ENCODE measurements around the gene C1QTNF4.
"Not testable (repeated sequence)": the region's sequence is repeated elsewhere in the genome, so short reads cannot be mapped to it uniquely, and the experiment has no call there.

The C1QTNF4 gene

DNA sequence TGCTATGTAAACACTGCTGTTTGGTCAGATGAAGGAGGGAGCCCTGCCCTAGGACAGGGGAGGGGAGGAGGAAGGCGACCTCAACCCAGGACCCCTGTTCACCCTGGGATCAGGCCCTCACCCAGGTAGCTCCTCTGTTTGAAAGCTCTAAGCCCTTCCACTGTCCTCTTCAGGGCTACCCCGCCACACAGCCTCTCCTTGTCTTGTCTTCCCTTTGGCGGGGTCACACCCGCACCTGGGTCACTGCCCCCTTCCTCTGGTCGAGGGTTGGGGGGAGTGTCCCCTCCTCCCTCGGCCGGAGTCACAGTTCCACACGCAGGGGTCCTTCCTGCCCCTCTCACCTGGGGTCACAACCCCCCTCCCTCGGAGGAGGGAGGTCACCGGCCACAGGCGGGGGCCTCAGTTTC is 29.3 kb downstream of the C1QTNF4 start:
- DNase-seq: no peak

DNA sequence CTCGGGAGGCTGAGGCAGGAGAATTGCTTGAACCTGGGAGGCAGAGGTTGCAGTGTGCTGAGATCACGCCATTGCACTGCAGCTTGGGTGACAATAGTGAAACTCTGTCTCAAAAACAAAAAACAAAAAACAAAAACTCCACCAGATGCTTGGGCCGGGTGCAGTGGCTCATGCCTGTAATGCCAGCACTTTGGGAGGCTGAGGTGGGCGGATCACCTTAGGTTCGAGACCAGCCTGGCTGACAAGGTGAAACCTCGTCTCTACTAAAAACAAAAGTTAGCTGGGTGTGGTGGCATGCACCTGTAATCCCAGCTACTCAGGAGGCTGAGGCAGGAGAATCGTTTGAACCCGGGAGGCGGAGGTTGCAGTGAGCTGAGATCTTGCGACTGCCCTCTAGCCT is 29.8 kb downstream of the C1QTNF4 start:
- not testable (repeated sequence) for DNase-seq

DNA sequence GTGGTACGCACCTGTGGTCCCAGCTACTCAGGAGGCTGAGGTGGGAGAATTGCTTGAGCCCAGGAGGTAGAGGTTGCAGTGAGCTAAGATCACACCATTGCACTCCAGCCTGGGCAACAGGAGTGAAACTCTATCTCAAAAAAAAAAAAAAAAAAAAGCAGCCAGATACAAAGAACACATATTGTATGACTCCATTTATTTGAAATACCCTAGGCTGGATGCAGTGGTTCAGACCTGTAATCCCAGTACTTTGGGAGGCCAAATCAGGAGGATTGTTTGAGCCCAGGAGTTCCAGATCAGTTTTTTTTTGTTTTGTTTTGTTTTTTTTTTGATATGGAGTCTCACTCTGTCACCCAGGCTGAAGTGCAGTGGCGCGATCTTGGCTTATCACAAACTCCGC is 31.8 kb downstream of the C1QTNF4 start:
- not testable (repeated sequence) for DNase-seq

DNA sequence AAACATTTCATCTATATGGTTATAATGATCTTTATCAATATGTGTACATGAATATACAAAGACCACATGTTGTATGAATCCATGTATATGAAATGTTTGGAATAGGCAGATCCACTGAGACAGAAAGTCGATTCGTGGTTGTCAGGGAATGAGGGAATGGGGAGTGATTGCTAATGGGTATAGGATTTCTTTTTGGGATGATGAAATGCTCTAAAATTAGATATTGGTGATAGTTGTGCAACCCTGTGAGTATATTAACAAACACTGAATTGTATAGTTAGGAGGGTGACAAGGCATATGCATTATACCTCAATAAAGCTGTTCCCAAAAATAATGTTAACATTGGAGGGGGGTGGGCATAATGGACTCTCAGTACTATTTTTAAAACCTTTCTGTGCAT is 33.8 kb downstream of the C1QTNF4 start:
- no peak for DNase-seq

DNA sequence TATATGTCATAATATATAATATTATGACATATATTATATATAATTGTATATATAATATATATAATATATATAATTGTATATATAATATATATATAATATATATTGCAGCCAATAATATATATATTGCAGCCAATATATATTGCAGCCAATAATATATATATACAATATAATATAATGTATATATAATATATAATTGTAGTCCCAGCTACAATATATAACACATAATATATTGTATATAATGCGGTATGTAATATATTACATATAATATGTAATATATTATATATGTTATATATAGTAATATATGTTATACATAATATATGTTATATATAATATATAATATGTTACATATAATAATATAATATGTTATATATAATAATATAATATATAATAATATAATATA is 35.5 kb downstream of the C1QTNF4 start:
- DNase-seq: no peak

DNA sequence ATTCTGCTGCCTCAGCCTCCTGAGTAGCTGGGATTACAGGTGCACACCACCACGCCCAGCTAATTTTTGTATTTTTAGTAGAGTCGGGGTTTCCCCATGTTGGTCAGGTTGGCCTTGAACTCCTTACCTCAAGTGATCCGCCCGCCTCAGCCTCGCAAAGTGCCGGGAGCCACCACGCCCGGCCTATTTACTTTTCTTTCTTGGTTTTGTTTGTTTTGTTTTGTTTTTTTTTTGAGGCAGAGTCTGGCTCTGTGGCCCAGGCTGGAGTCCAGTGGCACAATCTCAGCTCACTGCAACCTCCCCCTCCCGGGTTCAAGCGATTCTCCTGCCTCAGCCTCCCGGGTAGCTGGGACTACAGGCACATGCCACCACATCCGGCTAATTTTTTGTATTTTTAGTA is 37.2 kb downstream of the C1QTNF4 start:
- DNase-seq: not testable (repeated sequence)

DNA sequence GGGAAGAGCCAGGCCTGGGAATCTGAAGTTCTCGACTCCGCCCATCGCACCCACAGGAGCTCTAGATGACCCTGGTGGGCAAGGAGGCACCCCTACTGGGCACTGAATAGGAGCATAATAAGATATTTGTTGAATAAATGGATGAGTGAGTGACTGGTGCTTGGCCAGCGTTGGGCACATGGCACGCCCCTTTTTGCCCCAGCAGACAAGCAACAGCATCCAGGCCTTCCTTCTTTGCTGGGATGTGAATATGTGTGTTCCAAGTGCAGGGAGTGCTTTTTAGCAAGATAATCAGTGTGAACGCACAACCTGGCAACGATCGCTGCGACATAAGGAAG is 40.8 kb downstream of the C1QTNF4 start:
- no peak for DNase-seq

DNA sequence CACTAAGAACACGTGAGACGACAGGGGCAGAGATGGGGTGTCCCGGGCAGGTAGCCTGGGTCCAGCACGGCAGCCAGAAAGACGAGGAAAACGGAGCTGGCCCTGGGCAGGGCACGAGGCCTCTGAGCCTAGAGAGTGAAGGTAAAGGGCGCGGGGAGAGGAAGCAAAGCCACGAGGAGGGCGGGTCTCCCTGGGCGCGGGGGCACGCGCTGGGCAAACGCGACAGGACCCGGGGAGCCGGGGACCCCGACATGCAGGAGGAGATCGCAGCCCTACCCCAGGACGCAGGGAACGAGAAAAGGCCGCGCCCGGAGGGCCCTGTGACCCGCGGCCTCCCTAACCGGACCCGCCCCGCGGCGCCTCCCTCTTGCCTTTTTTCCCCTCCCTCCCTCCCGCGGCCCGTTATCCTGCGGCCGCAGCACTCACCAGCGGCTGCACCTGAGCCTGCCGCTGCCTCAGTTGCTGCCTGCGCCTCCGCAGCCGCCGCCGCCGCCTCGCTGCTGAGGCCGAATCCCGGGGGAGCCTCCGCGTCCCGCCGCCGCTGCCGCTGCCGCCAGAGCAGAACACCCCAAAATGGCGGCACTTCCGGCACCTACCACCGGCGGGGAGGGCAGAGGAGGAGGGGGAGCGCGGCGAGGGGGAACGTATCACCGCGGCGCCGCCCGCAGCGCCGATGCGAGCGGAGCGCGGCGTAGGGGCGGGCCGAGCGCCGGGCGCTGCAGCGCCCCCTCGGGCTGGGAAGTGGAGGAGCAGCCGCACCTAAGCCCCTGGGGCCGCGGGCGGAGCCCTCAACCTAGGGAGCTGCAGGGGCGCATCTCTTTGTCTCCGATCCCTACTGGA is 41.4 kb downstream of the C1QTNF4 start, which contains the start of gene CELF1:
Gene CELF1, minus strand, starts transcription at position 567 of the 840 bp plus-strand sequence. CDS start 53,609 bp downstream, outside the sequence.
- DNase-seq: peak; percentile 69

DNA sequence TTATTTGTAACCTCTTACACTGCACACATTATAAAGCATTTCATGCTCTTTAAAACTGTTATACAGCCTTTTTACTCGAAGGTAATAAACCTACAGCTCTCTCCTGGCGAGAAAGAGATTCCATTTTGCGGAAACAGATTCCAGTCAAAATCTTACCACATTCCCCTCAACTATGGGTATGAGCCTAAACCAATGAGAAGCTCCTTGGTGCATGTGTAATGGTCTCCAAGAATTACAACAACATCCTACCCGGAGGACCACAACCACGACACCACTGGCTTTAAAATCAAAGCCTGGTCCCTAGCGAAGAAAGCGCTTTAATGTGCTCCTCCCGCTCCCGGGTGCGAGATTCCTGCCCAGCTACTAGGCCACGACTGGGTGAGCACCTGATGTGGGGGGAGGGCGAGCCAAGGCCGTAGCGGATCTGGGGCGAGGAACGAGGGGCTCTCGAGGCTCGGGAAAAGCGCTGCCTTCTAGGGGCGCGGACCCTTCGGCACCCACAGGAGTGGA is 42.1 kb downstream of the C1QTNF4 start:
- DNase-seq: no peak

DNA sequence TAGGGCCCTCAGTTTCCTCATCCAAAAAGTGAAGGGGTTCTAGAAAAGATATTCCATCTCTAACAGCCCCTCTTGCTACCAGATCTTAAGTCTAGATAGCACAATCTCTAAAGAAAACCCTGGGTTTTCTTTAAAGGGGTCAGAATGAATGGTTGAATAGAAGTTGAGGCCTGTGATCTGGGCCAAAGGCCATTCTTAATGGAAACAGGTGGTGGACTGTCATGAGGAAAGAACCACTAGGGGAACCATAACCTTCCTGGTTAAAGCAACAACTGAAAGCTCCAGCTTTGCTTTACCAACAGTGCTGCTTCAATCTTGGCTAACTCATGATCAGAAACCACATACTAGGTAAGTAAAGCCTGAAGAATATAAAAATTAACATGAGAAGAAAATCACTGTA is 43.1 kb downstream of the C1QTNF4 start:
- DNase-seq: no peak

DNA sequence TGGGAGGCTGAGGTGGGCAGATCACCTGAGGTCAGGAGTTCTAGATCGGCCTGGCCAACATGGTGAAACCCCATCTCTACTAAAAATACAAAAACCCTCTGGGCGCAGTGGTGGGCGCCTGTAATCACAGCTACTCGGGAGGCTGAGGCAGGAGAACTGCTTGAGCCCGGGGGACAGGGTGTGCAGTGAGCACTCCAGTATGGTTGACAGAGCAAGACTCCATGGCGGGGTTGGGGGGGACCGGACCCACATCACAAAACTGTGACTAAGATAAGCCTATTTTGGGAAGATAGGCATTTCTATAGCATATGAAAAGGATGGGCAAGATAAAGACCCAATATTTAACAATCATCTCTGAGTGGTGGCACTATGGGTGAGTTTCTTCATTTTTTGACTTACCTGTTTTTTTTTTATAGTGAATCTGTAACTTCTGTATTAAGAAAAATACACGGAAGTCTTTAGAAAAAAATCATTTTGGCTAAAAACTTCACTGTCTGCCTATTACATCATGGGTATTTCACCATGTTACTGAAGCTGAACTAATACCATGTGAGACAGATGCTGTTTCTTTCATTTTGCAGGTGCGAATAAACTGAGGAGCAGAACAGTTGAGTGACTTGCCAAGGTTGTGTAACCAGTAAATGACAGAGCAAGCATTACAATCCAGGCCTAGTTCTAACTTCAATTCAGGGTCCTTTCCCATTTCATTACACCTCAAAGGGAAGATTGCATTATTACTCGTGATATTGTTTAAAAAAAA is 43.7 kb downstream of the C1QTNF4 start:
- no peak for DNase-seq

DNA sequence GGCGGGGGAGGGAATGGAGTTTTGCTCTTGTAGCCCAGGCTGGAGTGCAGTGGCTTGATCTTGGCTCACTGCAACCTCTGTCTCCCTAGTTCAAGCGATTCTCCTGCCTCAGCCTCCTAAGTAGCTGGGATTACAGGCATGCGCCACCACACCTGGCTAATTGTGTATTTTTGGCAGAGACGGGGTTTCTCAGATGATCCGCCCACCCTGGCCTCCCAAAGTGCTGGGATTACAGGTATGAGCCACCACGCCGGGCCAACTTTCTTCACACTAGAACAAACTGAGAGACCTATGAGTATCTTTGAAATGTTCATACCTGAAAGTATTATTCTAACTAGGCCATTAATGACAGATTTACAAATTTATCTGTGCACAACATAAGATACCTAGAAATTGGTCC is 47.9 kb downstream of the C1QTNF4 start:
- DNase-seq: not testable (repeated sequence)

DNA sequence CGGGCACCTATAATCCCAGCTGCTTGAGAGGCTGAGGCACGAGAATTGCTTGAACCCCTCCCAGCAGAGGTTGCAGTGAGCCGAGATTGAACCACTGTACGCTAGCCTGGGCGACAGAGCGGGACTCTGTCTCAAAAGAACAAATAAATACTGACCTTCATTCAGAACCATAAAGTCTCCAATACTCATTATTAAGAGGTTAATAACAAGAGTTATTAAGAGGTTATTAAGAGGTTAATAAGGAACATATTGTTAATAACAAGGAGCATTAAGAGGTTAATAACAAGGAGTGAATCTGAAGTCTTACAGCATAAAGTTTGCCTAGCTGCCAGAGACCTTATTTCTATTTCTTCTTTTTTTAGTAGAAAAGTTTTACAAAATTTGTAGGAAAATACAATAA is 48.9 kb downstream of the C1QTNF4 start:
- no peak for DNase-seq

DNA sequence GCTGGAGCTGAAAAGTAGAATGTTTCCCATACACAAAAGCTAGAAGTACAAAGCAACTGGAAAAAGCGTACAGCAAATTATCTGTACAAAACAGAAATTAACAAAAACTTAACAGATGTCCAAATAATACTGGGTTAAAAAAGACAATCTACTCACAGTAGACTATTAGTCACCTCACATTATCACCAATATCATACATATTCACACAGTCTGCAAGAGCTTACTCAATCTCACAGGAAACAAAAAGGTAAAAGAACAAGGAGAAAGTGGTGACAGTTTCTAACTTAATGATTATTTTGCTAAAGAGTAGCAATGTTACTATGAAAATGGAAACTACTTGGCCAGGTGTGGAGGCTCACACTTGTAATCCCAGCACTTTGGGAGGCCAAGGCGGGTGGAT is 53.1 kb downstream of the C1QTNF4 start:
- DNase-seq: no peak

DNA sequence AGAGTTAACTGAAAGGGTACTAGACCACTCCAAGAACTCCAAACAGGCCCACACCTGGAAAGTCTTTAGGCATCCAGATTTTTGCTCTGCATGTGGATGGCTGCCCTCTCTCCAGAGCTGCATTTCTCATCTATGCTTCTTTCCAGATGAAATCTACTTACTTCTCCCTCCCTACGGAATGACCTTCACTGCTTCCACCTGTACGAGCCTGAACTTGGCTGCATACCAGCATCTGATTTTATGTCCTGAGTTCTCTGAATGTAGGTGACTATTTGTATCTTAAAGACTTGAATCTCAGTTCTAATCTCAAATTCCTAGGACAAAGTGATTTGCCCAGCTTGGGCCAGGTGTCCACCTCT is 54.6 kb downstream of the C1QTNF4 start:
- no peak for DNase-seq

Data from NCI-H2081 treated with DMSO at 0.1 percent for 48 hours (cell line).